C4-2B (cell line): ENCODE results near the gene CDC20B.

Source experiments
- ZFX ChIP-seq: fragments of 450-650 bp; IDR thresholded peaks from 2 replicates; pipeline ENCODE4 v1.6.1; 2017
- TF ChIP-seq, protein P1 (sequence below): fragments of 450-650 bp; conservative IDR thresholded peaks from 2 replicates; pipeline ENCODE4 v1.5.1; 2017; ENCODE audit warnings: mild to moderate bottlenecking

GRCh38 chr5:55072666-55073065, 100.3 kb downstream of the CDC20B start:
- TF ChIP-seq, protein P1, sequence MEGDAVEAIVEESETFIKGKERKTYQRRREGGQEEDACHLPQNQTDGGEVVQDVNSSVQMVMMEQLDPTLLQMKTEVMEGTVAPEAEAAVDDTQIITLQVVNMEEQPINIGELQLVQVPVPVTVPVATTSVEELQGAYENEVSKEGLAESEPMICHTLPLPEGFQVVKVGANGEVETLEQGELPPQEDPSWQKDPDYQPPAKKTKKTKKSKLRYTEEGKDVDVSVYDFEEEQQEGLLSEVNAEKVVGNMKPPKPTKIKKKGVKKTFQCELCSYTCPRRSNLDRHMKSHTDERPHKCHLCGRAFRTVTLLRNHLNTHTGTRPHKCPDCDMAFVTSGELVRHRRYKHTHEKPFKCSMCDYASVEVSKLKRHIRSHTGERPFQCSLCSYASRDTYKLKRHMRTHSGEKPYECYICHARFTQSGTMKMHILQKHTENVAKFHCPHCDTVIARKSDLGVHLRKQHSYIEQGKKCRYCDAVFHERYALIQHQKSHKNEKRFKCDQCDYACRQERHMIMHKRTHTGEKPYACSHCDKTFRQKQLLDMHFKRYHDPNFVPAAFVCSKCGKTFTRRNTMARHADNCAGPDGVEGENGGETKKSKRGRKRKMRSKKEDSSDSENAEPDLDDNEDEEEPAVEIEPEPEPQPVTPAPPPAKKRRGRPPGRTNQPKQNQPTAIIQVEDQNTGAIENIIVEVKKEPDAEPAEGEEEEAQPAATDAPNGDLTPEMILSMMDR = no peak
- no peak for TF ChIP-seq ZFX
